ENCODE measurements around the gene LYPD6B.

The LYPD6B gene

GRCh38 chr2:149015501-149015900 lies 23.0 kb upstream of the LYPD6B start:
- DNase-seq: no peak

GRCh38 chr2:149015926-149016563 lies 22.5 kb upstream of the LYPD6B start:
- no peak for DNase-seq

- peak; percentile 81 for DNase-seq
Measured at GRCh38 chr2:149017116-149017985, 21.1 kb upstream of the LYPD6B start.

- no peak for DNase-seq
Measured at GRCh38 chr2:149018981-149019380, 19.5 kb upstream of the LYPD6B start.

DNA sequence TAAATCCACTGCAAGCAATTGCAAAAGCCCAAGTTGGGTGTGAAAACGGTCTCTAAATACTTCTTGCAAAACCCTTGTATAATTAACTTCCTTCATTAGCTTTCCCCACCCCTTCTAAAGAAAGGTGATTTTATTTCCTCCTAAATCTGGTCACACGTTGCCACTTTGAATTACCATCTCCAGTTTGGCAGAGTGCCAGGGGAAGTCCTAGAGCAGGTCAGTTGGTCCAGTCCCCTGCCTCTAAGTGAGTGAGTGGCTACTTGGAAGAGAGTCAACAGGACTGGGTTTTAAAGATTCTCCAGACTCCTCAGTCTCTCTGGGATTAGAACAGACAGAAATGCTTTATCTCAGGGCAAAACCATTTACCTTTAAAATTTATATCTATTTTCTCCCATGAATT lies 18.7 kb upstream of the LYPD6B start:
- DNase-seq: no peak

- no peak for DNase-seq
Measured at GRCh38 chr2:149020432-149020851, 18.1 kb upstream of the LYPD6B start.

DNA sequence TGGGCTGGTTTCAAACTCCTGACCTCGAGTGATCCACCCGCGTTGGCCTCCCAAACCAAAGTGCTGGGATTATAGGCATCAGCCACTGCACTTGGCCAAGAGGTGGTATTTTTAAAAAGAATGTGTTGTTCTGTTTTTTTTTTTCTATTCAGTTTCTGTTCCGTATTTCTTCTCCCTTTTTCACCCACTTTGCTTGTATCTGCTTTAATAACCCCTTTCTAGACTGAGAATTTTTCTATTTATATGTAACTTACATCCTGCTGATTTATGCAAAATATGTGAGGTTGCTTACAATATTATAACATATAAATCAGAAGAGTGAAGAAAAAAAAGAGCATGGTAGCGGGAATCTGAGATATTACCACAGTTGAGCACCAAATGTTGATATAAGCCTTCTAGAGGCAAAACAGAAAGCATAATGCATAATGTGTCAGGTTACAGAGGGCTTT lies 17.2 kb upstream of the LYPD6B start:
- DNase-seq: no peak

- DNase-seq: no peak
Measured at GRCh38 chr2:149021761-149022160, 16.7 kb upstream of the LYPD6B start.

DNA sequence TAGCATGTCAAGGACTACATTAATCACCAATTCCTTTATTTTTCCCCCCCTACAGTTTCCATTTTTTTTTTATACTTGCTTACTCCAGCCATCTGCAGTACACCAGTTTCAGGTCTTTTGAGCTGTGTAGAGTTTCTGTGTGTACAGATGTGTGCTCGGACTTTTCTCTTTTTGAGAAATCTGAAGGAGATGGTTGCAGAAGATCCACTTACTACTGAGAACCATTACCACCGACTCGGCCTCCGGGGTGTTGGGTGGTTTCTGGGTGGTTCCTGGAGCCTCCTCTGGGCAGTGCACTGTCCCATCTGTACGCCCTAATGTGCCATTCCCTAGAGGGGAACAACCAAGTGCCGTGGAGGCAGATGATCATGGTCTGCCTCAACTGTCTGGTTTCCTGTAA lies 15.4 kb upstream of the LYPD6B start:
- DNase-seq: no peak

DNA sequence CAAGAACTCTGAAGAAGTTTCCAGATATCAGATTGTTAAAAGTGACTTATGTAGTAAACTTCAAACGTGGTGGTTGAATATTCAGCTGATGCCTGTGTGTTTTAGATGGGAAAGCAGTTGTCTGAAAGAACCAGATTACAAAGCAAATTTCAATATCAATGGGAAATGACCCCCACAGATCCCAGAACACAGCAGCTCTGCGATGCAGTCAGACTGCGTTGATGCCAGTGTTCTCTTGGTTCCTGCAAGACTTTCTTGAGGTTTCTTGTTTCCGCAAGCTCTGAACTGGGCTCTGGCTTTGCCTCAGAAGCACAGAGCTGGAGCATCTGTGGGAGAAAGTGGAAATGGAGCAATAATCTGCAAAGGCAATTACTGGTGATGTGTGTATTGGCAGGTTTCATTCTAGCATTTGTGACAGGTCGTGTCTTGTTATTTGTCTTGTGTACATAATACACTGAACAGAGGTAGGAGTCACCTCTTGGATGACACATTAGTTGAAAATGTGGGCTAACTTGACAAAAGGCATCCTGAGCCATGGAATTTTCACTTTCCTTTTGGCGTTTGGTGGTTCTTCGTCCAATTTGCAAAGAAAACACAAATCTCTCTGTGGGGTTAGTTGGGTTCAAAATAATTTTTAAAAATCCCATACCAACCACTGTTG lies 10.8 kb upstream of the LYPD6B start:
- no peak for DNase-seq

GRCh38 chr2:149028377-149028776 lies 10.1 kb upstream of the LYPD6B start:
- no peak for DNase-seq

GRCh38 chr2:149028891-149029290 lies 9.6 kb upstream of the LYPD6B start:
- DNase-seq: no peak

GRCh38 chr2:149029307-149029965 lies 9.1 kb upstream of the LYPD6B start:
- DNase-seq: no peak

DNA sequence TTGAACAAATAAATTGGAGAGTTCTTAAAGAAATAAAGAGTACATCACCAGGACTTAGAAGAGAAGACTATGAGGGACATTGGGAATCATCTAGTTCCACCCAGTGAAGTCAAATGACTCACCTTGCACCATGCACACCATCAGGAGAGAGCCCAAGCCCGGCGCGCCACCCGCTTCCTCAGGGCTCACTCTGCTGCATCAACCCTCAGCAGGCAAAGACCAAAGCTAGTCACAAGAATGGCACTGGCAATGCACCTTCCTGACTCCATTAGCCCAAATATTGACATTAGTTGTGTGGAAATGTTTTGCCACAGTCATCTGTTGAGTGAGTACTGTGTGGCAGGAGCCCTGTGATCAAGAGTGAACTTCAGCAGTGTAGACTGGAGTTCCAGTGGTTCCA lies 7.1 kb upstream of the LYPD6B start:
- no peak for DNase-seq

DNA sequence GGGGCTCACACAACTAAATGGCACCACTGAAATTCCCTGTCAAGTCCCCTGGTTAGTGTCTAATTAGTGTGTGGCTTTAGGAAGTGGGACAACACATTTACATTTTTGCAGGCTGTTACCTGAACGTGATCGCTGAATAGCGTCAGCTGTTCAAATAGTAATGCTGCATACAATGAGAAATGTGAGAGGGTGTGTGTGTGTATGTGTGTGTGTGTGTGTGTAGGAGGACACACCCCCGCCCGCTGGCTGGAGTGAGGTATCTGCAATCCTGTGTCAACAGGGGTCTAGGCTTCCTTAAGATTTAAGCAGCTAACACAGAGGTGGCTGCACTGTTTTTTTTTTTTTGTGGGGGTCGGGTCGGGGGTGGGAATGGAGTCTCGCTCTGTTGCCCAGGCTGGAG lies 4.8 kb upstream of the LYPD6B start:
- DNase-seq: no peak

DNA sequence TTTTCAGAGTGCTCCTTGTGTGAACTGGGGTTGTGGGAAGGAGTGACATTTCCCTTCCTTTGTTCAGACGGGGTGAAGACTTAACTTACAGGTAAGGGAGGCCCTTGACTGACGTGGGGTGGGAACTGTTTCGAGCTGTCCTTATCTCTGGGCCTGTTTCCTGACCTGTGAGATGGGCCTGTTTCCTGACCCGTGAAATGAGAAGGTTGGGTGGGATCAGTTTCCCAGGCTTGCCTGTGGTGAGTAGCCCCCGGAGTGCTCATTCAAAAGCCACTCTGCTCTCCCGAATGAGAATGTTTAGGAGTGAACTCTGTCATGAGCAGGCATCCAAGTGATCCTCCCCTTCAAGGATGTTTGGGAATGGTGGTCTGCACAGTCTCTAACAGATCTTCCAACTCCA lies 4.1 kb upstream of the LYPD6B start:
- no peak for DNase-seq

GRCh38 chr2:149036507-149037293 lies 1.8 kb upstream of the LYPD6B start:
- no peak for DNase-seq

DNA sequence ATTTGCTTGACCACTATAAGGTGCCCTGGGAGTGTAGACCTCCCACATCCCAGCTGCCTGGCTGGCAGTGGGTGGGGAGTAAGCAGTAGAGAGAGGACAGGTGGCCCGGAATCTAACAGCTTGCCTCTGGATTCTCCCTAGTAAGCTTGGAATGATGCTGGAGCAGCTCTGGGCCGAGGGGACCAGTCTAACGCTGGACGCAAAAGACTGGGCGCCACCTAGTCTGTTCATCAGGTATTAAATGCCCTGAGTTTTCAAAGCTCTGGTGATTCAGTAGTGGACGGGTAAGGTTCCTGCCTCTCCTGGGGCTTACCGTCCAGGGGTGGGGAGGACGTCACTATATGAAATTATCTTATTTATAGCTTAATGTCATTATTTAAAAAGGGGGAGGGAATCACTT lies 648 bp upstream of the LYPD6B start:
- DNase-seq: no peak

- DNase-seq: no peak
Measured at GRCh38 chr2:149039213-149039724, 770 bp downstream of the LYPD6B start.

GRCh38 chr2:149040451-149040850 lies 2.0 kb downstream of the LYPD6B start:
- peak; percentile 48 for DNase-seq

DNA sequence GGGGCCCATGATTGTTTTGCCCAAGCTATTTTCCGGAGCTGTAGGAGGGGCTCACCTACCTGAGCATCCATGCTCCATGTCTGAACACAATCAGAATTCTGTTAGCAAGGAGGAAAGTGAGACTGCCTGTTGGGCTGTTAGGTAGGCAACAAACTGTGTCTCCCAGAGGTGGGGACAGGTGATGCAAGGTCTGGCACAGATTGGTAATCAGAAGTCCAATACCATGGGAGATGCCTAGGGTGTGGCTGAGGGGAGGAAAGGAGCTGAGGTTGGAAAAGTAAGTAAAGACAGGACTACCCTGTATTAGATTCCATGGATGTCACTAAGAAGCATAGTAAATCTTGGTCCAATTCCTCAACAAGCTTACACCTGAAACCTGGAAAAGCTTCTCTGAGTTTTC lies 3.0 kb downstream of the LYPD6B start:
- DNase-seq: no peak

- DNase-seq: no peak
Measured at GRCh38 chr2:149042881-149043280, 4.4 kb downstream of the LYPD6B start.
